H1 (cell line): Measurements from ENCODE around the gene STK11. TPM values are rescaled to one million over a fixed set of nuclear protein-coding genes. Genes with fewer than 3 reads are reported as not detected.

Source experiments
- CBX8 ChIP-seq: fragments of 300-800, 300-1000 bp; sonication (generic); IDR thresholded peaks from 2 replicates; pipeline ENCODE4 v1.7.1; 2016; ENCODE audit warnings: low read depth, low read length, borderline replicate concordance
- RXRA ChIP-seq: IDR thresholded peaks from 2 replicates; pipeline ENCODE4 v1.6.1; 2011; ENCODE audit warnings: low read depth, mild to moderate bottlenecking, low read length, moderate library complexity; ENCODE audit not compliant: insufficient read depth
- SIX5 ChIP-seq: IDR thresholded peaks from 2 replicates; pipeline ENCODE4 v1.6.1; 2011; ENCODE audit warnings: mild to moderate bottlenecking, low read depth, low read length
- polyA plus RNA-seq, 7 experiments: library from polyadenylated mRNA; depleted of rRNA in 3 of 7; stranded (reverse) in 5 of 7; unstranded in 2 of 7; fragments of >200 nt in 5 of 7; fragments of 200-250 nt in 2 of 7; gene quantifications; 1 replicate in 5 of 7; 2 replicates in 1 of 7; 4 replicates in 1 of 7; pipeline versions ENCODE4 v1.2.1 to v1.2.3, GENCODE V29; 2011 to 2013; ENCODE audit warnings: missing spikeins in 2 of 7, mixed read lengths in 2 of 7
- total RNA-seq: library from RNA; stranded (reverse); fragmentation: NEBNext Ultra II Directional; extraction: Animal tissue kit (Norgen Biotek cat#: 25700); gene quantifications from 2 replicates; pipeline ENCODE4 v1.2.1, GENCODE V29; 2021
- TF ChIP-seq, protein P1 (sequence below), 3 experiments: IDR thresholded peaks; 1 replicate in 2 of 3; 2 replicates in 1 of 3; pipeline versions ENCODE4 v1.5.1 to v1.6.1; 2011; ENCODE audit warnings: low read length in 3 of 3, mild to moderate bottlenecking in 3 of 3, inconsistent platforms in 2 of 3, low read depth in 1 of 3, moderate library complexity in 1 of 3; ENCODE audit not compliant: insufficient read depth in 1 of 3; ENCODE audit errors: control extremely low read depth in 1 of 3
- TF ChIP-seq, protein P2 (sequence below): IDR thresholded peaks from 2 replicates; pipeline ENCODE4 v1.6.1; 2011; ENCODE audit warnings: low read length, improper control_type of control experiment

The STK11 gene
- total and polyA plus RNA-seq, 2 of the 8 experiments (the other 6 are each of a cell fraction or from before 2014, with no cell fraction given) = 45.3 to 70.7 TPM

DNA sequence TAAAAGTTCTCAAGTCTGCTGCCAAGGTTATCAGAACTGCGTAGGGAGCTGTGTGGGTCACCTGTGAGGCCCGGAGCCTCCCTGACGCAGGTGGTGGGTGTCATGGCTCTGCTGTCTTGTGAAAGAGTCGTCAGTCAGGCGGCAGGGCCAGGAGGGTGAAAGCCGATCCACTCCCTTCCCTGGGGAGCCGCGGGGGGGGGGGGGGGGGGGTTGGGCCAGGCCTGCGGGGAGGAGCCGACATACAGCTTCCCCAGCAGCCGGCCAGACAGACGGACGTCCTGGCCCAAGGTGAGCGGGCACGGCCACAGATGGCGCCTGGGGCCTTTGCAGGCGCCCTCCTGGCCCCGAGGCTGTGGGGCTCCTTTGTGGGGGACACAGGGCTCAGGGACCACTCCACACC lies 43.9 kb upstream of the STK11 start (continued):
- TF ChIP-seq, protein P1, sequence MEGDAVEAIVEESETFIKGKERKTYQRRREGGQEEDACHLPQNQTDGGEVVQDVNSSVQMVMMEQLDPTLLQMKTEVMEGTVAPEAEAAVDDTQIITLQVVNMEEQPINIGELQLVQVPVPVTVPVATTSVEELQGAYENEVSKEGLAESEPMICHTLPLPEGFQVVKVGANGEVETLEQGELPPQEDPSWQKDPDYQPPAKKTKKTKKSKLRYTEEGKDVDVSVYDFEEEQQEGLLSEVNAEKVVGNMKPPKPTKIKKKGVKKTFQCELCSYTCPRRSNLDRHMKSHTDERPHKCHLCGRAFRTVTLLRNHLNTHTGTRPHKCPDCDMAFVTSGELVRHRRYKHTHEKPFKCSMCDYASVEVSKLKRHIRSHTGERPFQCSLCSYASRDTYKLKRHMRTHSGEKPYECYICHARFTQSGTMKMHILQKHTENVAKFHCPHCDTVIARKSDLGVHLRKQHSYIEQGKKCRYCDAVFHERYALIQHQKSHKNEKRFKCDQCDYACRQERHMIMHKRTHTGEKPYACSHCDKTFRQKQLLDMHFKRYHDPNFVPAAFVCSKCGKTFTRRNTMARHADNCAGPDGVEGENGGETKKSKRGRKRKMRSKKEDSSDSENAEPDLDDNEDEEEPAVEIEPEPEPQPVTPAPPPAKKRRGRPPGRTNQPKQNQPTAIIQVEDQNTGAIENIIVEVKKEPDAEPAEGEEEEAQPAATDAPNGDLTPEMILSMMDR (IDR thresholded peaks at IDR 0.05; ENCODE audit: control extremely low read depth in 1 of 3, insufficient read depth in 1 of 3, low read depth in 1 of 3, low read length in 3 of 3) = no peak
- TF ChIP-seq CBX8 (no peak), SIX5 (no peak), RXRA (no peak)
- TF ChIP-seq, protein P2, sequence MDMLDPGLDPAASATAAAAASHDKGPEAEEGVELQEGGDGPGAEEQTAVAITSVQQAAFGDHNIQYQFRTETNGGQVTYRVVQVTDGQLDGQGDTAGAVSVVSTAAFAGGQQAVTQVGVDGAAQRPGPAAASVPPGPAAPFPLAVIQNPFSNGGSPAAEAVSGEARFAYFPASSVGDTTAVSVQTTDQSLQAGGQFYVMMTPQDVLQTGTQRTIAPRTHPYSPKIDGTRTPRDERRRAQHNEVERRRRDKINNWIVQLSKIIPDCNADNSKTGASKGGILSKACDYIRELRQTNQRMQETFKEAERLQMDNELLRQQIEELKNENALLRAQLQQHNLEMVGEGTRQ = no peak
